Suppressor macrophage (primary cell): Measurements from ENCODE around the gene LAMA5.
A peak's percentile ranks its signal among the peaks of the same experiment; 100 is the strongest.

Experiments
- DNase-seq, 4 experiments: peaks; one replicate each; pipeline ENCODE4 v3.0.0-alpha.2; 2020 to 2022

Gene LAMA5

GRCh38 chr20:62405108-62405980 is 38.2 kb upstream of the LAMA5 start:
- peak; percentile 28 to 51 (median 34) for DNase-seq

- no peak for DNase-seq
Measured at GRCh38 chr20:62404761-62405107, 37.6 kb upstream of the LAMA5 start.

- DNase-seq = no peak
Measured at GRCh38 chr20:62404112-62404665, 37.1 kb upstream of the LAMA5 start.

GRCh38 chr20:62403331-62403730 is 36.2 kb upstream of the LAMA5 start:
- no peak for DNase-seq

- DNase-seq = no peak
Measured at GRCh38 chr20:62402456-62403150, 35.5 kb upstream of the LAMA5 start.

- DNase-seq = no peak
Measured at GRCh38 chr20:62401331-62401779, 34.2 kb upstream of the LAMA5 start.

- DNase-seq = no peak
Measured at GRCh38 chr20:62400541-62400940, 33.4 kb upstream of the LAMA5 start.

- no peak for DNase-seq
Measured at GRCh38 chr20:62400021-62400420, 32.9 kb upstream of the LAMA5 start.

- DNase-seq = no peak
Measured at GRCh38 chr20:62398120-62398821, 31.2 kb upstream of the LAMA5 start.

- no peak for DNase-seq
Measured at GRCh38 chr20:62396367-62397239, 29.5 kb upstream of the LAMA5 start.

GRCh38 chr20:62395311-62396242 is 28.5 kb upstream of the LAMA5 start:
- no peak for DNase-seq

GRCh38 chr20:62394248-62395245 is 27.4 kb upstream of the LAMA5 start:
- no peak for DNase-seq

- no peak for DNase-seq
Measured at GRCh38 chr20:62393830-62394229, 26.7 kb upstream of the LAMA5 start.

GRCh38 chr20:62393335-62393665 is 26.2 kb upstream of the LAMA5 start:
- no peak for DNase-seq

GRCh38 chr20:62392621-62393334 is 25.7 kb upstream of the LAMA5 start:
- DNase-seq = no peak

- DNase-seq = no peak
Measured at GRCh38 chr20:62392077-62392418, 24.9 kb upstream of the LAMA5 start.

GRCh38 chr20:62391165-62392076 is 24.3 kb upstream of the LAMA5 start:
- DNase-seq = no peak
